Esophagus squamous epithelium (tissue), 4 donors: ENCODE data around the gene MGARP.
A peak's percentile ranks its signal among the peaks of the same experiment; 100 is the strongest.

Experiments used
- POLR2A ChIP-seq, 4 donors: fragments of 450-650 bp; IDR thresholded peaks; one replicate each; pipeline ENCODE4 v1.6.1; 2017; ENCODE audit warnings: antibody characterized with exemption in 4 of 4, mild to moderate bottlenecking in 4 of 4, moderate library complexity in 3 of 4
- TF ChIP-seq, protein P1 (sequence below), 6 experiments: fragments of 450-650 bp in 4 of 6; fragments of 200-600 bp in 2 of 6; sonication (generic) in 2 of 6; IDR thresholded peaks; one replicate each; pipeline ENCODE4 v1.5.1; 2016 to 2019; ENCODE audit warnings: antibody characterized with exemption in 6 of 6, mild to moderate bottlenecking in 4 of 6, moderate library complexity in 4 of 6

DNA sequence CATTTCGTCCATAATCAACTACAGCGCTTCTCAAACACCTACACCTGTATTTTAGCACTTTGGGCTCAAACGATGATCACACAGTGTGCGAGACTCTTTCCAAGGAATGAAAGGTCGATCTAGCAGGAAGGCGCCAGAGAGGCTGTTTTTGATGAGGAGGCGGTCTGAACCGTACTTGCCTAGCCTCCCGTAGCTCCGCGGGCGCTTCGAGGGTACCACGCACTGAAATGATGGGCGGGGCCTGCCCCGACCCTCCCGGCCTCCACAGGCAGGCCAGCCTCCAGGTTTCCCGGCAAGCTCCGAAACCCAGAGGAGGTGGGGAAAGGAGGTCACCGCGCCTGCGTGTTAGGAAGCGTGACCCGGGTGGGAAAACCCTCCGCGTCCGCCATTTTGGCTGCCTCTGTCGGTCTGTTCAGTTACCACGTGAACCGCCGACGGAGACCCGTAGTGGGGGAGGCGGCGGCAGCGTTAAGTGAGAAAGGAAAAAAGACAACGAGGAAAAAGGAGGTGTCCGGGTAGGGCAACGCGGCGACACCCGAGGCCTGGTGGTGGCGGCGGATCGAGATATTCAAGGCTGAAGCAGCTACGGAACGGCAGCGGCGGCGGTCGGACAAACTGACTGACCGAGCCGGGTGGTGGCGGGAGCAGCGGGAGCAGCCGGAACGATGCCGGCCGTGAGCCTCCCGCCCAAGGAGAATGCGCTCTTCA, 21.2 kb upstream of the MGARP start, which contains the start of gene NAA15:
- TF ChIP-seq, protein P1, sequence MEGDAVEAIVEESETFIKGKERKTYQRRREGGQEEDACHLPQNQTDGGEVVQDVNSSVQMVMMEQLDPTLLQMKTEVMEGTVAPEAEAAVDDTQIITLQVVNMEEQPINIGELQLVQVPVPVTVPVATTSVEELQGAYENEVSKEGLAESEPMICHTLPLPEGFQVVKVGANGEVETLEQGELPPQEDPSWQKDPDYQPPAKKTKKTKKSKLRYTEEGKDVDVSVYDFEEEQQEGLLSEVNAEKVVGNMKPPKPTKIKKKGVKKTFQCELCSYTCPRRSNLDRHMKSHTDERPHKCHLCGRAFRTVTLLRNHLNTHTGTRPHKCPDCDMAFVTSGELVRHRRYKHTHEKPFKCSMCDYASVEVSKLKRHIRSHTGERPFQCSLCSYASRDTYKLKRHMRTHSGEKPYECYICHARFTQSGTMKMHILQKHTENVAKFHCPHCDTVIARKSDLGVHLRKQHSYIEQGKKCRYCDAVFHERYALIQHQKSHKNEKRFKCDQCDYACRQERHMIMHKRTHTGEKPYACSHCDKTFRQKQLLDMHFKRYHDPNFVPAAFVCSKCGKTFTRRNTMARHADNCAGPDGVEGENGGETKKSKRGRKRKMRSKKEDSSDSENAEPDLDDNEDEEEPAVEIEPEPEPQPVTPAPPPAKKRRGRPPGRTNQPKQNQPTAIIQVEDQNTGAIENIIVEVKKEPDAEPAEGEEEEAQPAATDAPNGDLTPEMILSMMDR (IDR thresholded peaks at IDR 0.05), result peak in 2 of 6 experiments; percentile 13 to 39
- TF ChIP-seq POLR2A (IDR thresholded peaks at IDR 0.05), result peak in 3 of 4 donors; percentile 57 to 89 (median 68)
